Neural progenitor cell (in vitro differentiated cells): ENCODE measurements around the gene BARX2. TPM values are rescaled to one million over a fixed set of nuclear protein-coding genes. Genes with fewer than 3 reads are reported as not detected.
A peak's percentile ranks its signal among the peaks of the same experiment; 100 is the strongest.

Experiments used
- DNase-seq: peaks from one replicate; pipeline ENCODE4 v3.0.0-alpha.2; 2016; ENCODE audit warnings: low spot score
- H2AFZ ChIP-seq: fragments of 200-600 bp; sonication (generic); replicated peaks from 2 replicates; pipeline ENCODE4 v1.6.1; 2016; ENCODE audit warnings: antibody characterized with exemption
- H3F3A ChIP-seq: fragments of 200-600 bp; sonication (generic); 2 replicates; pipeline ENCODE4 v1.6.1; 2016; ENCODE audit warnings: antibody characterized with exemption, low read depth
- H3K27ac ChIP-seq: fragments of 200-600 bp; sonication (generic); 2 replicates; pipeline ENCODE4 v1.5.1; 2016; ENCODE audit warnings: mild to moderate bottlenecking
- H3K27me3 ChIP-seq: fragments of 200-600 bp; sonication (generic); 2 replicates; pipeline ENCODE4 v1.6.1; 2016; ENCODE audit warnings: mild to moderate bottlenecking, moderate library complexity
- H3K36me3 ChIP-seq: fragments of 200-600 bp; sonication (generic); 2 replicates; pipeline ENCODE4 v1.5.1; 2016
- H3K4me1 ChIP-seq: fragments of 200-600 bp; sonication (generic); 2 replicates; pipeline ENCODE4 v1.6.1; 2016; ENCODE audit warnings: mixed run types
- H3K4me2 ChIP-seq: fragments of 200-600 bp; sonication (generic); 2 replicates; pipeline ENCODE4 v1.6.1; 2016
- H3K4me3 ChIP-seq: fragments of 200-600 bp; sonication (generic); 2 replicates; pipeline ENCODE4 v1.5.1; 2016
- H3K79me2 ChIP-seq: fragments of 200-600 bp; sonication (generic); 2 replicates; pipeline ENCODE4 v1.6.1; 2016; ENCODE audit warnings: low read depth
- H3K9ac ChIP-seq: fragments of 200-600 bp; sonication (generic); 2 replicates; pipeline ENCODE4 v1.6.1; 2016
- H3K9me3 ChIP-seq: fragments of 200-600 bp; sonication (generic); 2 replicates; pipeline ENCODE4 v1.5.1; 2016; ENCODE audit warnings: low read depth
- H4K20me1 ChIP-seq: fragments of 200-600 bp; sonication (generic); 2 replicates; pipeline ENCODE4 v1.6.1; 2016; ENCODE audit warnings: low read depth
- H3K27ac Mint-ChIP-seq: 3 replicates; pipeline ENCODE4 v1.8.0; 2021; ENCODE audit warnings: mixed read lengths
- H3K27me3 Mint-ChIP-seq: 2 replicates; pipeline ENCODE4 v1.8.0; 2022; ENCODE audit warnings: low read depth, mild to moderate bottlenecking, inconsistent platforms, moderate library complexity, mixed read lengths; ENCODE audit not compliant: insufficient read depth
- H3K36me3 Mint-ChIP-seq: 3 replicates; pipeline ENCODE4 v1.8.0; 2021; ENCODE audit warnings: mixed read lengths
- H3K4me1 Mint-ChIP-seq: 3 replicates; pipeline ENCODE4 v1.8.0; 2021; ENCODE audit warnings: mixed read lengths
- H3K4me3 Mint-ChIP-seq: 3 replicates; pipeline ENCODE4 v1.8.0; 2021; ENCODE audit warnings: mild to moderate bottlenecking, moderate library complexity, mixed read lengths
- H3K9me3 Mint-ChIP-seq: 3 replicates; pipeline ENCODE4 v1.8.0; 2020; ENCODE audit warnings: mixed read lengths
- EZH2 ChIP-seq: fragments of 200-600 bp; sonication (generic); IDR thresholded peaks from 2 replicates; pipeline ENCODE4 v1.6.1; 2017; ENCODE audit warnings: antibody characterized with exemption, mild to moderate bottlenecking, moderate library complexity
- EZH2phosphoT487 ChIP-seq: fragments of 200-600 bp; sonication (generic); IDR thresholded peaks from 2 replicates; pipeline ENCODE4 v1.6.1; 2017; ENCODE audit warnings: antibody characterized with exemption
- total RNA-seq: library from RNA; depleted of rRNA; stranded (reverse); fragments of >200 nt; gene quantifications from 2 replicates; pipeline ENCODE4 v1.2.3, GENCODE V29; 2015; ENCODE audit warnings: low replicate concordance
- TF ChIP-seq, protein P1 (sequence below): fragments of 200-600 bp; sonication (generic); IDR thresholded peaks from 2 replicates; pipeline ENCODE4 v1.5.1; 2017; ENCODE audit warnings: antibody characterized with exemption, mild to moderate bottlenecking

The BARX2 gene
- total RNA-seq, 1 donor from 2014 or later = not detected

- Mint-ChIP-seq H3K9me3 (peaks cover 5% of the 10 kb centered on the region), H3K4me1 (peaks cover 19% of the 10 kb centered on the region), H3K36me3 (no peaks in the 10 kb centered on the region), H3K27me3 (peaks cover 83% of the 10 kb centered on the region), H3K27ac (no peak overlapping the region), H3K4me3 (peak overlapping the region; percentile 83)
- Histone ChIP-seq H3K4me2 (peak overlapping the region; percentile 83), H3K27ac (no peak overlapping the region), H3K9ac (no peak overlapping the region), H3F3A (peaks cover 26% of the 10 kb centered on the region), H3K36me3 (no peaks in the 10 kb centered on the region), H4K20me1 (peaks cover 41% of the 10 kb centered on the region), H3K4me3 (peak overlapping the region; percentile 45), H3K27me3 (peaks cover 100% of the 10 kb centered on the region), H3K9me3 (no peaks in the 10 kb centered on the region), H3K4me1 (peaks cover 26% of the 10 kb centered on the region), H2AFZ (peak overlapping the region; percentile 74), H3K79me2 (no peaks in the 10 kb centered on the region)
- DNase-seq = peak; percentile 48
- TF ChIP-seq, protein P1, sequence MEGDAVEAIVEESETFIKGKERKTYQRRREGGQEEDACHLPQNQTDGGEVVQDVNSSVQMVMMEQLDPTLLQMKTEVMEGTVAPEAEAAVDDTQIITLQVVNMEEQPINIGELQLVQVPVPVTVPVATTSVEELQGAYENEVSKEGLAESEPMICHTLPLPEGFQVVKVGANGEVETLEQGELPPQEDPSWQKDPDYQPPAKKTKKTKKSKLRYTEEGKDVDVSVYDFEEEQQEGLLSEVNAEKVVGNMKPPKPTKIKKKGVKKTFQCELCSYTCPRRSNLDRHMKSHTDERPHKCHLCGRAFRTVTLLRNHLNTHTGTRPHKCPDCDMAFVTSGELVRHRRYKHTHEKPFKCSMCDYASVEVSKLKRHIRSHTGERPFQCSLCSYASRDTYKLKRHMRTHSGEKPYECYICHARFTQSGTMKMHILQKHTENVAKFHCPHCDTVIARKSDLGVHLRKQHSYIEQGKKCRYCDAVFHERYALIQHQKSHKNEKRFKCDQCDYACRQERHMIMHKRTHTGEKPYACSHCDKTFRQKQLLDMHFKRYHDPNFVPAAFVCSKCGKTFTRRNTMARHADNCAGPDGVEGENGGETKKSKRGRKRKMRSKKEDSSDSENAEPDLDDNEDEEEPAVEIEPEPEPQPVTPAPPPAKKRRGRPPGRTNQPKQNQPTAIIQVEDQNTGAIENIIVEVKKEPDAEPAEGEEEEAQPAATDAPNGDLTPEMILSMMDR = no peak
- TF ChIP-seq EZH2phosphoT487 = no peak
- TF ChIP-seq EZH2 = no peak
Measured at GRCh38 chr11:129373489-129373953, 2.1 kb upstream of the BARX2 start.

DNA sequence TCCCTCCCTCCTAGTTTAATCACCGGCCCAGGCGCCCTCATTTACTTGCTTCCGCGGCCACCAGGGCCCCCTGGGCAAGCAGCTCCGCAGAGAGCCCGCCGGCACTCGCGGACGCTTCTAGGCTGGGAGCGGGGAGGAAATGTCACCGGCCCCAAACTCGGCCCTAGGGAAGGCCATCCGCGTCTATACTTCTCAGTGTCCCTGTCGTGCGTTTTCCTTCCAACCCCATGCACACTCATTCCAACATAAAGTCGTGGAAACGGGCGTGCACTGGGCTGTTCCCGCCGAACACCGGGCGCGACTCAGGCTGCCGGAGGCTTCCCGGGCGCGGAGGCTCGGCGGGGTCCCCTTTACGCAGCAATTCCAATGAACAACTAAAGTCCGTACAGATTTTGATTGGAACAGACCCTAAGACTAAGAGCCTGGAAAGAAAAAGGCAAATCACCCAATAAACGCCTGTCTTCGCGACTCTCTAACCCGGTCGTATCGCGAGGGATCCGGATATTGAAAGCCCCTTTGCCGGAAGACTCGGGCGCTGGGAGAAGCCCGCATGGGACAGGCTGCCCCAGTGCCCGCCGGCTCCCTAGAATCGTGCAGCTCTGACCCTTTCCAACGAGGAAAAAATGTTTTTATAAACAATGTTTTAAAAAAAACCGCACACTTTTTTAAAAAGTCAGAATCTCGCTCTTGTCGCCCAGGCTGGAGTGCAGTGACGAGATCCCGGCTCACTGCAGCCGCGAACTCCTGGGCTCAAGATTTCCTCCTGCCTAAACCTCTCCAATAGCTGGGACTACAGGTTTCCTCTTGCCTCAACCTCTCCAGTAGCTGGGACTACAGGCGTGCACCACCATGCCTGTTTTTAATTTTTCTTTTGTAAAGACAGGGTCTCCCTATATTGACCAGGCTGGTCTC lies 1.3 kb upstream of the BARX2 start:
- peaks cover 100% of the 10 kb centered on the region for H3K27me3 ChIP-seq
- no peaks in the 10 kb centered on the region for H3K79me2 ChIP-seq
- no peak overlapping the region for H3K27ac Mint-ChIP-seq
- no peaks in the 10 kb centered on the region for H3K36me3 Mint-ChIP-seq
- H3K4me1 ChIP-seq = peaks cover 26% of the 10 kb centered on the region
- peaks cover 78% of the 10 kb centered on the region for H3K27me3 Mint-ChIP-seq
- peak; percentile 87 for TF ChIP-seq EZH2phosphoT487
- TF ChIP-seq, protein P1 = peak; percentile 18
- peak; percentile 93 for TF ChIP-seq EZH2
- H2AFZ ChIP-seq = peak overlapping the region; percentile 63
- DNase-seq = peak; percentile 58
- peaks cover 41% of the 10 kb centered on the region for H4K20me1 ChIP-seq
- peak overlapping the region; percentile 83 for H3K4me2 ChIP-seq
- H3K4me3 ChIP-seq = peak overlapping the region; percentile 45
- peaks cover 19% of the 10 kb centered on the region for H3K4me1 Mint-ChIP-seq
- peak overlapping the region; percentile 83 for H3K4me3 Mint-ChIP-seq
- no peaks in the 10 kb centered on the region for H3K9me3 ChIP-seq
- peaks cover 26% of the 10 kb centered on the region for H3F3A ChIP-seq
- no peaks in the 10 kb centered on the region for H3K36me3 ChIP-seq
- peaks cover 5% of the 10 kb centered on the region for H3K9me3 Mint-ChIP-seq
- H3K9ac ChIP-seq = no peak overlapping the region
- no peak overlapping the region for H3K27ac ChIP-seq

DNA sequence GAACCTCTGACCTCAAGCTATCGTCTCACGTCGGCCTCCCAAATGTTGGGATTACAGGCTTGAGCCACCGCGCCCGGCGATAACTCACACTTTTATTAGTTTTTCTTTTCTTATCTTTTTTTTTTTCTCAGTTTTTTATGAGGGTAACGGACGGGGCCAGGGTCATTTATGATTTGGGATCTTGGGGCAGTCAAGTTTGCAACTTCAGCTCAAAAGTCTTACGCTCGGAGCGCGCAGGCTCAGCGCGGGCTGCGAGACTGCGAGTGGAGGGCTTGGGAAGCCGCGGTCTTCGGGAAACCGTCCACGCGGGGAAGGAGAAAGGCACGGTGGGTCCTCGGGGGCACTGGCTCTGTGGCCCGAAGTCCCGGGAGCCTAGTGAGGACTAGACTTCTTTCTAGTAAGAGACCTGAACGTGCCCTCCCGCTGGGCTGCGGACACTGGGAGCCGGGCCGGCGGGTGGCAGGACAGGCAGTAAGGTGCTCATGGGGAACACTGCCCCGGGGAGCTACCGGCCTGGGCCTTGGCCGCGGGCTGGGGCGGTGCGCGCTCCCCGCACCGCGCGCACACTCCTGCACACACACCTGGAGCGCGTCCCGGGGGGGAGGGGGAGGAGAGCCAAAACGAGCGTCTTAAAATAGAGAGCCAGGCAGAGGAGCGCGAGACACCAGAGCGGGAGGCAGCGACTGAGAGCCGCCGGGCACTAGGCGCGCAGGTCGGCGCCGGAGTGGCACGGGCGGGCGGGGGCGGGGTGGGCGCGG lies 476 bp upstream of the BARX2 start:
- no peaks in the 10 kb centered on the region for H3K79me2 ChIP-seq
- H3K27me3 ChIP-seq = peaks cover 100% of the 10 kb centered on the region
- peaks cover 41% of the 10 kb centered on the region for H4K20me1 ChIP-seq
- no peaks in the 10 kb centered on the region for H3K36me3 ChIP-seq
- H3K4me1 ChIP-seq = peaks cover 26% of the 10 kb centered on the region
- peak overlapping the region; percentile 86 for H3K4me2 ChIP-seq
- Mint-ChIP-seq H3K9me3 (peaks cover 5% of the 10 kb centered on the region), H3K36me3 (no peaks in the 10 kb centered on the region), H3K27ac (no peak overlapping the region), H3K27me3 (peaks cover 74% of the 10 kb centered on the region), H3K4me1 (peaks cover 19% of the 10 kb centered on the region), H3K4me3 (peak overlapping the region; percentile 83)
- no peak overlapping the region for H2AFZ ChIP-seq
- no peak overlapping the region for H3K27ac ChIP-seq
- peak overlapping the region; percentile 51 for H3K4me3 ChIP-seq
- H3K9ac ChIP-seq = no peak overlapping the region
- DNase-seq = no peak
- TF ChIP-seq EZH2 (peak; percentile 56), EZH2phosphoT487 (peak; percentile 56)
- TF ChIP-seq, protein P1 = no peak
- peaks cover 26% of the 10 kb centered on the region for H3F3A ChIP-seq
- no peaks in the 10 kb centered on the region for H3K9me3 ChIP-seq
